Measurements from ENCODE around the gene FADS3. TPM values are rescaled to one million over a fixed set of nuclear protein-coding genes. Genes with fewer than 3 reads are reported as not detected.

The FADS3 gene
- total RNA-seq, 1 experiment from 2014 or later = 161 TPM

GRCh38 chr11:61860054-61860903, 31.1 kb downstream of the FADS3 start:
- H3K27me3 ChIP-seq (replicated peaks) = no peaks in the 10 kb centered on the region
- H3K4me3 ChIP-seq = no peak overlapping the region
- no peaks in the 10 kb centered on the region for H3K4me1 ChIP-seq (replicated peaks)
- no peak overlapping the region for H3K27ac ChIP-seq
- H3K9me3 ChIP-seq (replicated peaks) = no peaks in the 10 kb centered on the region
- no peak for DNase-seq (ENCODE audit: low read depth in 1 of 2, low spot score in 2 of 2)
- no peaks in the 10 kb centered on the region for H3K36me3 ChIP-seq

- no peaks in the 10 kb centered on the region for H3K9me3 ChIP-seq (replicated peaks)
- H3K4me1 ChIP-seq (replicated peaks) = no peaks in the 10 kb centered on the region
- no peaks in the 10 kb centered on the region for H3K27me3 ChIP-seq (replicated peaks)
- H3K36me3 ChIP-seq = no peaks in the 10 kb centered on the region
- DNase-seq (ENCODE audit: low read depth in 1 of 2, low spot score in 2 of 2) = no peak
- H3K4me3 ChIP-seq = no peak overlapping the region
- H3K27ac ChIP-seq = no peak overlapping the region
Measured at GRCh38 chr11:61855939-61856680, 35.2 kb downstream of the FADS3 start.

GRCh38 chr11:61854966-61855714, 36.2 kb downstream of the FADS3 start:
- H3K36me3 ChIP-seq = no peaks in the 10 kb centered on the region
- no peak for DNase-seq (ENCODE audit: low read depth in 1 of 2, low spot score in 2 of 2)
- no peaks in the 10 kb centered on the region for H3K4me1 ChIP-seq (replicated peaks)
- H3K27me3 ChIP-seq (replicated peaks) = no peaks in the 10 kb centered on the region
- no peak overlapping the region for H3K4me3 ChIP-seq
- no peaks in the 10 kb centered on the region for H3K9me3 ChIP-seq (replicated peaks)
- no peak overlapping the region for H3K27ac ChIP-seq

GRCh38 chr11:61854206-61854895, 37.0 kb downstream of the FADS3 start:
- no peaks in the 10 kb centered on the region for H3K36me3 ChIP-seq
- H3K9me3 ChIP-seq (replicated peaks) = no peaks in the 10 kb centered on the region
- H3K4me1 ChIP-seq (replicated peaks) = no peaks in the 10 kb centered on the region
- H3K27me3 ChIP-seq (replicated peaks) = no peaks in the 10 kb centered on the region
- DNase-seq (ENCODE audit: low read depth in 1 of 2, low spot score in 2 of 2) = no peak
- no peak overlapping the region for H3K27ac ChIP-seq
- no peak overlapping the region for H3K4me3 ChIP-seq

- H3K4me3 ChIP-seq = no peak overlapping the region
- no peaks in the 10 kb centered on the region for H3K4me1 ChIP-seq (replicated peaks)
- DNase-seq (ENCODE audit: low read depth in 1 of 2, low spot score in 2 of 2) = no peak
- no peaks in the 10 kb centered on the region for H3K9me3 ChIP-seq (replicated peaks)
- H3K27ac ChIP-seq = no peak overlapping the region
- H3K36me3 ChIP-seq = no peaks in the 10 kb centered on the region
- no peaks in the 10 kb centered on the region for H3K27me3 ChIP-seq (replicated peaks)
Measured at GRCh38 chr11:61853698-61854169, 37.6 kb downstream of the FADS3 start.

GRCh38 chr11:61851900-61852295, 39.4 kb downstream of the FADS3 start:
- Histone ChIP-seq H3K4me1 (replicated peaks) (no peaks in the 10 kb centered on the region), H3K9me3 (replicated peaks) (no peaks in the 10 kb centered on the region), H3K36me3 (no peaks in the 10 kb centered on the region), H3K27me3 (replicated peaks) (no peaks in the 10 kb centered on the region), H3K27ac (no peak overlapping the region), H3K4me3 (no peak overlapping the region)
- DNase-seq (ENCODE audit: low read depth in 1 of 2, low spot score in 2 of 2) = no peak

GRCh38 chr11:61851113-61851899, 40.0 kb downstream of the FADS3 start:
- H3K4me1 ChIP-seq (replicated peaks) = no peaks in the 10 kb centered on the region
- H3K4me3 ChIP-seq = no peak overlapping the region
- H3K36me3 ChIP-seq = no peaks in the 10 kb centered on the region
- no peaks in the 10 kb centered on the region for H3K27me3 ChIP-seq (replicated peaks)
- DNase-seq (ENCODE audit: low read depth in 1 of 2, low spot score in 2 of 2) = no peak
- no peaks in the 10 kb centered on the region for H3K9me3 ChIP-seq (replicated peaks)
- no peak overlapping the region for H3K27ac ChIP-seq

- no peak for DNase-seq (ENCODE audit: low read depth in 1 of 2, low spot score in 2 of 2)
- Histone ChIP-seq H3K36me3 (no peaks in the 10 kb centered on the region), H3K4me1 (replicated peaks) (no peaks in the 10 kb centered on the region), H3K9me3 (replicated peaks) (no peaks in the 10 kb centered on the region), H3K27ac (no peak overlapping the region), H3K27me3 (replicated peaks) (no peaks in the 10 kb centered on the region), H3K4me3 (no peak overlapping the region)
Measured at GRCh38 chr11:61850687-61851086, 40.7 kb downstream of the FADS3 start.

- Histone ChIP-seq H3K9me3 (replicated peaks) (no peaks in the 10 kb centered on the region), H3K36me3 (no peaks in the 10 kb centered on the region), H3K27ac (no peak overlapping the region), H3K4me3 (no peak overlapping the region), H3K4me1 (replicated peaks) (no peaks in the 10 kb centered on the region), H3K27me3 (replicated peaks) (no peaks in the 10 kb centered on the region)
- DNase-seq (ENCODE audit: low read depth in 1 of 2, low spot score in 2 of 2) = no peak
Measured at GRCh38 chr11:61848631-61849030, 42.7 kb downstream of the FADS3 start.

- H3K36me3 ChIP-seq = no peaks in the 10 kb centered on the region
- DNase-seq (ENCODE audit: low read depth in 1 of 2, low spot score in 2 of 2) = no peak
- H3K4me3 ChIP-seq = no peak overlapping the region
- no peaks in the 10 kb centered on the region for H3K27me3 ChIP-seq (replicated peaks)
- no peaks in the 10 kb centered on the region for H3K4me1 ChIP-seq (replicated peaks)
- H3K27ac ChIP-seq = no peak overlapping the region
- H3K9me3 ChIP-seq (replicated peaks) = no peaks in the 10 kb centered on the region
Measured at GRCh38 chr11:61847914-61848581, 43.3 kb downstream of the FADS3 start.

- no peak for DNase-seq (ENCODE audit: low read depth in 1 of 2, low spot score in 2 of 2)
- Histone ChIP-seq H3K9me3 (replicated peaks) (no peaks in the 10 kb centered on the region), H3K27me3 (replicated peaks) (no peaks in the 10 kb centered on the region), H3K4me1 (replicated peaks) (no peaks in the 10 kb centered on the region), H3K27ac (no peak overlapping the region), H3K4me3 (no peak overlapping the region), H3K36me3 (no peaks in the 10 kb centered on the region)
Measured at GRCh38 chr11:61846362-61847020, 44.9 kb downstream of the FADS3 start.

- no peaks in the 10 kb centered on the region for H3K4me1 ChIP-seq (replicated peaks)
- no peak overlapping the region for H3K4me3 ChIP-seq
- H3K27ac ChIP-seq = no peak overlapping the region
- DNase-seq (ENCODE audit: low read depth in 1 of 2, low spot score in 2 of 2) = no peak
- H3K27me3 ChIP-seq (replicated peaks) = no peaks in the 10 kb centered on the region
- H3K9me3 ChIP-seq (replicated peaks) = no peaks in the 10 kb centered on the region
- H3K36me3 ChIP-seq = no peaks in the 10 kb centered on the region
Measured at GRCh38 chr11:61844909-61845565, 46.3 kb downstream of the FADS3 start.
